K562 (cell line): ENCODE results near the gene SYT6. TPM values are rescaled to one million over a fixed set of nuclear protein-coding genes. Genes with fewer than 3 reads are reported as not detected.

Experiments used
- ATAC-seq: fragments of 200-7000 bp; cut with Tn5 transposase; 3 replicates; pipeline ENCODE4 v1.9.1; 2020; ENCODE audit warnings: moderate library complexity
- BruUV-seq: library from RNA; stranded (reverse); fragments of 400-500 nt; replicated peaks from 2 replicates; lab custom pipeline; 2021; lab: Mats Ljungman, UMichigan
- CTCF ChIA-PET: fragments of 300-600 bp; formaldehyde crosslinking; extraction: SDS; loops from one replicate; lab custom pipeline; 2021; ENCODE audit warnings: low intra/inter-chr PET ratio; lab: Yijun Ruan, JAX
- POLR2A ChIA-PET: fragments of 300-600, 350-650 bp; sonication (Branson Sonifier 250); formaldehyde crosslinking; extraction: SDS; loops from one replicate; lab custom pipeline; 2021; ENCODE audit warnings: antibody characterized with exemption, inconsistent platforms; lab: Yijun Ruan, JAX
- DNase-seq, 4 experiments: peaks; one replicate each; pipeline versions ENCODE4 v3.0.0 to v3.0.0-alpha.2; 2011 to 2018; ENCODE audit warnings: low spot score in 3 of 4, mixed read lengths in 3 of 4; ENCODE audit errors: extremely low read depth in 1 of 4
- FAIRE-seq: peaks from 2 replicates; lab custom pipeline; 2011; peaks lifted over from hg19 to GRCh38; lab: Jason Lieb, UNC
- H2AFZ ChIP-seq: 2 replicates; pipeline ENCODE4 v1.6.0; 2011; ENCODE audit warnings: low read depth, low read length, control low read depth, inconsistent platforms
- H3K27ac ChIP-seq: fragments of 200-600 bp; 3 replicates; pipeline ENCODE4 v1.8.0; 2011; ENCODE audit warnings: low read depth, mild to moderate bottlenecking, control low read depth, inconsistent platforms, low read length, moderate library complexity, mixed read lengths; ENCODE audit errors: extremely low read depth
- H3K27me3 ChIP-seq, 2 experiments: fragments of 300-600 bp in 1 of 2; 2 replicates in 1 of 2; 3 replicates in 1 of 2; pipeline versions ENCODE4 v1.6.0 to v1.8.0; 2011; ENCODE audit warnings: inconsistent platforms in 2 of 2, low read length in 2 of 2, mild to moderate bottlenecking in 1 of 2, mixed read lengths in 1 of 2, moderate library complexity in 1 of 2; ENCODE audit not compliant: control insufficient read depth in 2 of 2, insufficient read depth in 2 of 2
- H3K36me3 ChIP-seq: fragments of 300-600 bp; 3 replicates; pipeline ENCODE4 v1.8.0; 2011; ENCODE audit warnings: mild to moderate bottlenecking, low read length, inconsistent platforms; ENCODE audit not compliant: control insufficient read depth, insufficient read depth
- H3K4me1 ChIP-seq, 2 experiments: fragments of 200-600 bp in 1 of 2; replicated peaks in 1 of 2; 2 replicates in 1 of 2; 3 replicates in 1 of 2; pipeline versions ENCODE4 v1.5.1 to v1.8.0; 2011; ENCODE audit warnings: inconsistent platforms in 2 of 2, low read length in 2 of 2, mild to moderate bottlenecking in 1 of 2, mixed read lengths in 1 of 2, moderate library complexity in 1 of 2; ENCODE audit not compliant: control insufficient read depth in 2 of 2, insufficient read depth in 2 of 2
- H3K4me2 ChIP-seq: 2 replicates; pipeline ENCODE4 v1.6.1; 2011; ENCODE audit warnings: low read length, control low read depth, inconsistent platforms, mixed read lengths; ENCODE audit not compliant: insufficient read depth
- H3K4me3 ChIP-seq: fragments of 200-600 bp; sonication (generic), shearing (Covaris generic); 2 replicates; pipeline ENCODE4 v1.5.1; 2016; ENCODE audit warnings: control low read depth, inconsistent platforms
- H3K79me2 ChIP-seq: fragments of 200-600 bp; 3 replicates; pipeline ENCODE4 v1.8.0; 2011; ENCODE audit warnings: low read length, inconsistent platforms; ENCODE audit not compliant: control insufficient read depth, insufficient read depth
- H3K9ac ChIP-seq, 2 experiments: 2 replicates each; pipeline versions ENCODE4 v1.6.0 to v1.6.1; 2011; ENCODE audit warnings: low read depth in 2 of 2, low read length in 2 of 2, control low read depth in 1 of 2, inconsistent platforms in 1 of 2, mild to moderate bottlenecking in 1 of 2, mixed read lengths in 1 of 2; ENCODE audit not compliant: insufficient read depth in 1 of 2
- H3K9me1 ChIP-seq: one replicate; pipeline ENCODE4 v1.6.0; 2011; ENCODE audit warnings: inconsistent platforms, mild to moderate bottlenecking, low read length, moderate library complexity; ENCODE audit not compliant: control insufficient read depth, insufficient read depth
- H3K9me3 ChIP-seq: replicated peaks from 2 replicates; pipeline ENCODE4 v1.5.1; 2011; ENCODE audit warnings: low read depth, low read length, inconsistent platforms; ENCODE audit not compliant: control insufficient read depth, insufficient read depth
- H4K20me1 ChIP-seq: replicated peaks from 2 replicates; pipeline ENCODE4 v1.6.1; 2011; ENCODE audit warnings: low read length, inconsistent platforms, mixed read lengths; ENCODE audit not compliant: control insufficient read depth, insufficient read depth
- AFF1 ChIP-seq, 2 experiments: fragments of 450-650 bp; IDR thresholded peaks; 2 replicates each; pipeline ENCODE4 v1.6.1; 2018; ENCODE audit warnings: mild to moderate bottlenecking in 2 of 2, low read depth in 1 of 2; ENCODE audit not compliant: partially characterized antibody in 2 of 2
- ATF4 ChIP-seq: fragments of 450-650 bp; formaldehyde crosslinking; IDR thresholded peaks from 2 replicates; pipeline ENCODE4 v1.4.0; 2022; ENCODE audit warnings: mild to moderate bottlenecking, moderate library complexity
- COPS2 ChIP-seq: fragments of 450-650 bp; conservative IDR thresholded peaks from 2 replicates; pipeline ENCODE4 v1.6.1; 2016; ENCODE audit warnings: mild to moderate bottlenecking, moderate library complexity
- GABPA ChIP-seq: fragments of 200-800 bp; sonication (Bioruptor generic); conservative IDR thresholded peaks from 2 replicates; pipeline ENCODE4 v1.6.1; 2016; ENCODE audit warnings: low read depth, missing genetic modification characterization, missing compliant biosample characterization
- HMG20A ChIP-seq: fragments of 450-650 bp; formaldehyde crosslinking; conservative IDR thresholded peaks from 2 replicates; pipeline ENCODE4 v1.4.0; 2020; ENCODE audit warnings: mild to moderate bottlenecking, mixed read lengths
- LARP7 ChIP-seq: fragments of 450-650 bp; IDR thresholded peaks from 2 replicates; pipeline ENCODE4 v1.6.1; 2016
- MAFG ChIP-seq: fragments of 450-650 bp; conservative IDR thresholded peaks from 2 replicates; pipeline ENCODE4 v1.6.1; 2016; ENCODE audit warnings: missing genetic modification characterization, missing compliant biosample characterization
- NFATC3 ChIP-seq: fragments of 450-650 bp; IDR thresholded peaks from 2 replicates; pipeline ENCODE4 v1.6.1; 2017; ENCODE audit warnings: mild to moderate bottlenecking
- PML ChIP-seq: IDR thresholded peaks from 2 replicates; pipeline ENCODE4 v1.6.1; 2012; ENCODE audit warnings: low read length, inconsistent platforms
- RBM25 ChIP-seq: fragments of 200-400 bp; formaldehyde crosslinking; IDR thresholded peaks from 2 replicates; pipeline ENCODE4 v1.6.1; 2018; ENCODE audit warnings: low read length, low read depth, moderate library complexity; ENCODE audit not compliant: severe bottlenecking
- ZNF696 ChIP-seq: fragments of 250-450 bp; sonication (Bioruptor Pico); conservative IDR thresholded peaks from 2 replicates; pipeline ENCODE4 v1.4.0; 2020; ENCODE audit warnings: mild to moderate bottlenecking, moderate library complexity
- WGBS: fragments of 100-300 bp; shearing (Covaris generic); methylation state at CpG from one replicate; pipeline ENCODE4 v1.1.6; 2016; ENCODE audit warnings: low coverage, mixed read lengths; ENCODE audit not compliant: insufficient coverage; ENCODE audit errors: missing lambda C conversion rate; 5-methylcytosine and 5-hydroxymethylcytosine counted together
- in situ Hi-C: fragments of 300-500 bp; cut with MboI; formaldehyde crosslinking; loops from 4 replicates; pipeline ENCODE4 v1.15.0; 2018; ENCODE audit warnings: inconsistent platforms, mixed read lengths
- intact Hi-C: fragments of 100-400 bp; cut with micrococcal nuclease; formaldehyde crosslinking; loops from 2 replicates; pipeline ENCODE4 v1.14.2; 2022
- polyA plus RNA-seq, 8 experiments: library from polyadenylated mRNA; depleted of rRNA in 4 of 8; stranded (reverse) in 5 of 8; unstranded in 3 of 8; fragments of >200 nt; fragmentation: Nextera tagmentation in 2 of 8; fragmentation: Illumina TruSeq in 1 of 8; extraction: Ambion mirVana in 2 of 8; extraction: Trizol in 1 of 8; gene quantifications; 2 replicates each; pipeline versions ENCODE4 v1.2.1 to v1.2.3, GENCODE V29; 2011 to 2014; ENCODE audit warnings: inconsistent platforms in 1 of 8, missing spikeins in 1 of 8
- total RNA-seq, 7 experiments: library from RNA; depleted of rRNA in 6 of 7; stranded (reverse); fragments of >200 nt in 6 of 7; fragmentation: Illumina TruSeq in 2 of 7; extraction: Trizol in 2 of 7; gene quantifications; 2 replicates each; pipeline versions ENCODE4 v1.2.1 to v1.2.3, GENCODE V29; 2011 to 2021; ENCODE audit warnings: low replicate concordance in 1 of 7
- TF ChIP-seq, protein P1 (sequence below), 2 experiments: IDR thresholded peaks; 2 replicates each; pipeline ENCODE4 v1.6.1; 2011; ENCODE audit warnings: borderline replicate concordance in 1 of 2, control low read depth in 1 of 2, low read depth in 1 of 2, low read length in 1 of 2, mild to moderate bottlenecking in 1 of 2, mixed read lengths in 1 of 2, moderate library complexity in 1 of 2; ENCODE audit not compliant: insufficient read depth in 1 of 2, insufficient read length in 1 of 2, poor library complexity in 1 of 2, severe bottlenecking in 1 of 2; ENCODE audit errors: extremely low read depth in 1 of 2
- TF ChIP-seq, protein P2 (sequence below): sonication (generic); formaldehyde crosslinking; IDR thresholded peaks from 2 replicates; pipeline ENCODE4 v1.8.0; 2022; ENCODE audit warnings: mild to moderate bottlenecking, low read depth, missing genetic modification reagents

SYT6 gene
- total and polyA plus RNA-seq, 9 of the 15 experiments (the other 6 are each of a cell fraction or from before 2014, with no cell fraction given), result 0.06 TPM; not detected in 8

DNA sequence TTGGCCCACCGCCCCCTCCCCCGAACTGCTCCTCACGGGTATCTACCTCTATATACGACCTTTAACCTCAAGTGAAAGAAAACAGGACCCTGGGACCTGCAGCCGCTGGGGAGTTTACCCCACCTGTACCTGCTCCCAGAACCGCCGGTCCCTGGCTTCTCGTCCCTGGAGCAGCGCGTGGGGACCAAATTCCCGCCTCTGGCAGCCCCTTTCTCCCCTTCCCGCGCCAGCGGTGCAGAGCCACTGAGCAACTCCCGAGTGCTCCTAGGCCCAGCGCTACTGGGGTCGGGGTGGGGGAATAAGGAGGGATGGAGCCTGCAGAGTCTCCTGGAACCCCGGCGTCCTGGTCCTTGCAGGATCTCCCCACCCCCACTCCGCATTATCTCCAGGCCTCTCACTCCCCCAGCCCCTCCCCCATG is 1.6 kb downstream of the SYT6 start (continued):
- TF ChIP-seq ATF4 (CRISPR knock-in tag) (no peak), ZNF696 (CRISPR knock-in tag) (no peak), NFATC3 (no peak), HMG20A (CRISPR knock-in tag) (no peak), PML (no peak), MAFG (tag) (no peak), COPS2 (no peak), RBM25 (no peak)

DNA sequence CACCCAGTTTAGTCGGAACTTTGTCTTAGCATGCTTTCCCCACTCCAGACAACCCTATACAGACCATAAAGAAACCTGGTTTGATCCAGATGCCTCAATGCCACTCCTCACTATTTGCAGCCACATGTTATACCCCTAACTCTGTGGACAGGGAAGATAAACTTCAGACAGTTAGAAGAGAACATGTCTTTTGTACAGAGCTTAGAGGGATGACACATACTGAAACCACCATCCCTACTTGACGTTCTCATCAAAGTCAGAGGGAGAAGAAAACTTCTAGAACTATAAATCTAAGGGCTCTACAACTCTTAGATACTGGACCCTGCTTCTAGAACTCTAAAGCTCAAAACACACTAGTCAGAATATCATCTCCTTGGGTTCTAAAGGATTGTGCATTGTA is 3.7 kb downstream of the SYT6 start:
- H3K4me1 ChIP-seq, result peaks cover 0 to 22% of the 10 kb centered on the region in 2 experiments; a peak in 1 of 5 replicates
- no TSS peak for BruUV-seq
- no peaks in the 10 kb centered on the region for H3K9me1 ChIP-seq
- H4K20me1 ChIP-seq, result peaks cover 2% of the 10 kb centered on the region; the same call in 1 of the 2 replicates
- DNase-seq (no peak), ATAC-seq (no peak), FAIRE-seq (no peak)
- ChIA-PET POLR2A (no interaction called here), CTCF (no interaction called here)
- WGBS, result 0% methylated on average over 2 of the region's 2 CpGs
- no peaks in the 10 kb centered on the region for H3K9me3 ChIP-seq
- in situ Hi-C loops, result no loop called here
- H3K27ac ChIP-seq, result no peak overlapping the region
- no peak overlapping the region for H3K4me3 ChIP-seq
- H3K9ac ChIP-seq, result no peak overlapping the region
- H3K27me3 ChIP-seq, result peaks cover 12 to 38% of the 10 kb centered on the region in 2 experiments; a peak in 3 of 5 replicates
- no peak overlapping the region for H2AFZ ChIP-seq
- H3K36me3 ChIP-seq, result no peaks in the 10 kb centered on the region
- no peaks in the 10 kb centered on the region for H3K79me2 ChIP-seq
- intact Hi-C loops, result no loop called here
- no peak overlapping the region for H3K4me2 ChIP-seq
- no peak for TF ChIP-seq AFF1 (IDR thresholded peaks at IDR 0.05; ENCODE audit: low read depth in 1 of 2, partially characterized antibody in 2 of 2)
- no peak for TF ChIP-seq LARP7
- TF ChIP-seq, protein P1, sequence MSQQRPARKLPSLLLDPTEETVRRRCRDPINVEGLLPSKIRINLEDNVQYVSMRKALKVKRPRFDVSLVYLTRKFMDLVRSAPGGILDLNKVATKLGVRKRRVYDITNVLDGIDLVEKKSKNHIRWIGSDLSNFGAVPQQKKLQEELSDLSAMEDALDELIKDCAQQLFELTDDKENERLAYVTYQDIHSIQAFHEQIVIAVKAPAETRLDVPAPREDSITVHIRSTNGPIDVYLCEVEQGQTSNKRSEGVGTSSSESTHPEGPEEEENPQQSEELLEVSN (IDR thresholded peaks at IDR 0.05; ENCODE audit: borderline replicate concordance in 1 of 2, extremely low read depth in 1 of 2, insufficient read depth in 1 of 2, insufficient read length in 1 of 2, low read depth in 1 of 2, low read length in 1 of 2, poor library complexity in 1 of 2, severe bottlenecking in 1 of 2), result no peak
- no peak for TF ChIP-seq GABPA (tag)
- TF ChIP-seq, protein P2, sequence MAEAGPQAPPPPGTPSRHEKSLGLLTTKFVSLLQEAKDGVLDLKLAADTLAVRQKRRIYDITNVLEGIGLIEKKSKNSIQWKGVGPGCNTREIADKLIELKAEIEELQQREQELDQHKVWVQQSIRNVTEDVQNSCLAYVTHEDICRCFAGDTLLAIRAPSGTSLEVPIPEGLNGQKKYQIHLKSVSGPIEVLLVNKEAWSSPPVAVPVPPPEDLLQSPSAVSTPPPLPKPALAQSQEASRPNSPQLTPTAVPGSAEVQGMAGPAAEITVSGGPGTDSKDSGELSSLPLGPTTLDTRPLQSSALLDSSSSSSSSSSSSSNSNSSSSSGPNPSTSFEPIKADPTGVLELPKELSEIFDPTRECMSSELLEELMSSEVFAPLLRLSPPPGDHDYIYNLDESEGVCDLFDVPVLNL, result no peak
